ENCODE results near the gene PHLPP1. TPM values are rescaled to one million over a fixed set of nuclear protein-coding genes. Genes with fewer than 3 reads are reported as not detected.
A peak's percentile ranks its signal among the peaks of the same experiment; 100 is the strongest.

Gene PHLPP1
- total and polyA plus RNA-seq, 3 experiments from 2014 or later, result 0.93 to 14.8 (median 13.5) TPM

DNA sequence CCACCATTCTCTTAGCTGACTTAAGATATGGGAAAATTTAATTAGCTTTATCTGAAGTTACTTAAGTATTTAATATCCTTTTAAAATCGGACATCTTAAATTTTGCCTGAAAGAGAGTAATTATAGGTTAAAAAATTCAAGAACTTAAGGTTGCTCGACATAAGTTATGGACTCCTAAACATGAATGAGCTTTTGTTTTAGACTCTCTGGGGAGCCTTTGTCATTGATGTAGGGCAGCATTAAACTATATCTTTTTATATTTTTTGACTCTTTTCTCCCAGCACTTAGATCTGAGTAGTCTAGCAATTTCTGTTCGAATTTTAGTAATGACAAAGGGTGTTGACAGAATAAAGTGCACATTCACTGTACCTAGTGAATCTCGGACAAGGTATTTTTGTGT is 4.7 kb downstream of the PHLPP1 start:
- Histone ChIP-seq H3K4me3 (ENCODE audit: low read length) (no peak overlapping the region), H3K27me3 (ENCODE audit: insufficient read depth, low read length, poor library complexity, severe bottlenecking) (no peaks in the 10 kb centered on the region), H3K36me3 (ENCODE audit: insufficient read depth, low read length) (no peaks in the 10 kb centered on the region), H3K4me1 (ENCODE audit: insufficient read depth, low read length) (peaks cover 13% of the 10 kb centered on the region), H3K9me3 (ENCODE audit: low read length) (no peaks in the 10 kb centered on the region), H3K27ac (ENCODE audit: low read depth, low read length) (no peak overlapping the region)
- peaks cover 31 to 58% (median 47%) of the 10 kb centered on the region in 3 donors for H3K4me1 Mint-ChIP-seq
- peaks cover 0 to 3% (median 0%) of the 10 kb centered on the region in 3 donors for H3K36me3 Mint-ChIP-seq
- H3K9me3 Mint-ChIP-seq, result no peaks in the 10 kb centered on the region
- no peak overlapping the region for H3K4me3 Mint-ChIP-seq
- ChIA-PET POLR2A (no interaction called here), CTCF (no interaction called here)
- H3K27ac Mint-ChIP-seq, result no peak overlapping the region
- no peak for DNase-seq
- no peaks in the 10 kb centered on the region for H3K27me3 Mint-ChIP-seq

DNA sequence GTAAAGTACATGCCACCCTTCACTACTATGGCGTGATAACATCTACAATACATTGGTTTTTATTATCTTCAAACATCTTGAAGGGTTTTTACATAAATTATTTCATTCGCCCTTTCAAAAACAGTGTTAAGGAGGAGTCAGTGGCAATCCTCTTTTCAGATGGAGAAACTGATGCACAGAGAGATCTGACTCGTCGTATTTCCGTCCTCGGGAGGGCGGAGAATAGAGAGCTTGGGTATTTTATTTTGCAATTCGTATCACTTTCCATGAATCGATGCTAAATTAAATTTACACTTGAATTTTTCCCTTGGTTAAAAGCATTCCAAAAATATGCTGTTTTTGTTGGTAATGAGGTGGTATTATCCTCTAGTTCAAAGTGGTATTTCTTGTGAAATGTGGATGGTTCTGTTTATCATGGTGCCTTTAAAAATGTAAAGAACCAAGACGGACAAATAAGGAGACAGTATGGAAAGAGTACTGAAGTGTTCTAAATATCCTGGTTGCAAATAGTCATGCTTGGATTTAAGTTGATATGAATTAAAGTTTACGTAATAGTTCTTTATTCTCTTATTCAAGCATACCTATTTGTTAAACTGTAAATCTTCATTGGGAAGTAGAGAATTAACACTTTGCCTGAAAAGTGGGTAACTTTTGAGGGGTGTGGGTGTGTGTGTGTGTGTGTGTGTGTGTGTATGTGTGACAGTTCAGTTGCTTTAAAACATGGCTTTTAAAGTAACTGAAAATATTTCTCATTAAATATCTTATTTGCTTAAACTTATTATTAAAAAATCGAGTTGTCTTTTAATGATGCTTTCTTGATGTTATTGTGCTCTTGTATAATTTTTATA is 5.6 kb downstream of the PHLPP1 start:
- Mint-ChIP-seq H3K27ac (peak overlapping the region in 1 of 8 donors; percentile 41), H3K27me3 (no peaks in the 10 kb centered on the region), H3K9me3 (no peaks in the 10 kb centered on the region), H3K4me1 (peaks cover 31 to 58% (median 47%) of the 10 kb centered on the region in 3 donors), H3K36me3 (peaks cover 0 to 3% (median 0%) of the 10 kb centered on the region in 3 donors), H3K4me3 (no peak overlapping the region)
- POLR2A ChIA-PET, result no interaction called here
- no peak overlapping the region for H3K27ac ChIP-seq (ENCODE audit: low read depth, low read length)
- H3K4me1 ChIP-seq (ENCODE audit: insufficient read depth, low read length), result peaks cover 13% of the 10 kb centered on the region
- no peaks in the 10 kb centered on the region for H3K9me3 ChIP-seq (ENCODE audit: low read length)
- CTCF ChIA-PET, result no interaction called here
- no peaks in the 10 kb centered on the region for H3K36me3 ChIP-seq (ENCODE audit: insufficient read depth, low read length)
- no peak overlapping the region for H3K4me3 ChIP-seq (ENCODE audit: low read length)
- H3K27me3 ChIP-seq (ENCODE audit: insufficient read depth, low read length, poor library complexity, severe bottlenecking), result no peaks in the 10 kb centered on the region
- DNase-seq, result no peak

DNA sequence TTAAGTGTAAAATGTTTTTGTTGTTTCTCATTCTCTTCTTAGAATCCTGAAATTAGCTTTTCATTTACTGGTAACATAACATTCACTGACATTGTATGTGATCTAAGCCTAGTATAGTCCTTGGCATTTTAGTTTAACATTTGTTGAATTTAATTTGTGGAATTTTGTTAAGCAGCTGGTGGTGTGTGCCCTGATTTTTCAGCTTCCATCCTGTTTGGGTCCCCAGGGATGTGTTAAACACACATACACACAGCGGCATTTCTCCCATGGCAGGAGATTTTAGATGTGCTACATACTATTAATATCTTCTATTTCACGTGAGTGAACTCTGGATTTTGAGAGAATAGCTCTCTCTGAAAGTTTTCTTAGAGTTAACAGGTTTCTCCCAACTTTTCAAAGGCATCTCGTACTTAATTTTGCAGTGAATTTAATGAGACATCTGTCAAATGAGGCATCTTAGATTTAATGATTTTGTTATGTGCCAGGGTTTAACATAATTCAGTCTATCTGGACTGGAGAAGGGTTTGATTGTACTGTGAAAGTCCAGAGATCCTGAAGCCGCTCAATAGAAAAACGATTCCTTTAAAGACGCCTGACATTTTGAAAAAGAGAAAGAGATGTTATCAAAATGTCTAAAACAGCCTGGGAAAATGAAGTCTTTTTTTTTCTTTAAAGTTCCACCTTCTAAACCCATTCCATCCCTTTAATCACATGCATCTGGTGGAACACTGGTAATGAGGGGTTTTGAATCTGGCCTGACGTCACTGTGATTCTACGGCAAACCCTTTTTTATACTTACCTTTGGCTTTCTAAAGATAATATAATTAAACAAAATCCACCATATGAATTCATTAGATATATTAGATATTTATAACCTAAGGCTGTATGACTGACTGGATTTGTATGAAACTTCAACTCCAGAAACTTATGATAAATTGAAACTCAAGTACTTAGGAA is 6.8 kb downstream of the PHLPP1 start:
- no peak overlapping the region for H3K27ac ChIP-seq (ENCODE audit: low read depth, low read length)
- peaks cover 0 to 2% (median 0%) of the 10 kb centered on the region in 3 donors for H3K36me3 Mint-ChIP-seq
- no peaks in the 10 kb centered on the region for H3K27me3 ChIP-seq (ENCODE audit: insufficient read depth, low read length, poor library complexity, severe bottlenecking)
- DNase-seq, result no peak
- no peak overlapping the region for H3K4me3 Mint-ChIP-seq
- H3K4me1 Mint-ChIP-seq, result peaks cover 31 to 56% (median 45%) of the 10 kb centered on the region in 3 donors
- H3K9me3 Mint-ChIP-seq, result no peaks in the 10 kb centered on the region
- no peak overlapping the region for H3K27ac Mint-ChIP-seq
- POLR2A ChIA-PET, result no interaction called here
- CTCF ChIA-PET, result no interaction called here
- H3K27me3 Mint-ChIP-seq, result no peaks in the 10 kb centered on the region
- no peaks in the 10 kb centered on the region for H3K9me3 ChIP-seq (ENCODE audit: low read length)
- H3K36me3 ChIP-seq (ENCODE audit: insufficient read depth, low read length), result no peaks in the 10 kb centered on the region
- peaks cover 12% of the 10 kb centered on the region for H3K4me1 ChIP-seq (ENCODE audit: insufficient read depth, low read length)
- H3K4me3 ChIP-seq (ENCODE audit: low read length), result no peak overlapping the region

DNA sequence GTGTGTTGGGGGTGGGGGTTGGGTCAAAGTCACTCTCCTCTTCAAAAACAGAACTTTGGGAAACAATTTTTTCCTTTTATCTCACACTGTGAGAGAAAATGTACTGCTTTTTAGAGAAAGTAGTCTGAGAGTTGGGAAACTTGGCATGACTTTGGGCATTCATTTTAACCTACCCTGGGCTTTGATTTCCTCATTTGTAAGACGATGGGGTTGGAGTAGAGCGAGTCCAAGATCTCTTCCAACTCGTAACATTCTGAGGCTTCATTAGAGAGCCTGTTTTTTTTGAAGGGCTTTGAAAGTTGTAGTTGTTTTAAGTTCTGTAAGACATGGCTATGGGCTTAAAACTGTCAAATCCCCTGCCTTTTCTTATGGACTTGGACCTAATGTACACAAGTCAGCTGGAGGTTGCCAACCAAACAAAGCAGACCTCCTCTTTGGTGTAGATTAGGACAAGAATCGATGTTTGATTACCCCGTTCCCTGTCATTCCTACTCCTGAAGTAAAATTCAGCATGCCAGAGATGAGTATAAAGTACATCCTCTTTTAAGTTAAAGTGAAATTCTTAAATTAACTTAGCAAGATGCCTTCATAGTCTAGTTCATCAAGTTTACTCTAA is 8.4 kb downstream of the PHLPP1 start:
- ChIA-PET POLR2A (no interaction called here), CTCF (no interaction called here)
- no peak overlapping the region for H3K4me3 ChIP-seq (ENCODE audit: low read length)
- Mint-ChIP-seq H3K9me3 (no peaks in the 10 kb centered on the region), H3K4me1 (peaks cover 14 to 40% (median 28%) of the 10 kb centered on the region in 3 donors), H3K27ac (no peak overlapping the region), H3K27me3 (no peaks in the 10 kb centered on the region), H3K4me3 (no peak overlapping the region), H3K36me3 (no peaks in the 10 kb centered on the region)
- no peak for DNase-seq
- no peaks in the 10 kb centered on the region for H3K27me3 ChIP-seq (ENCODE audit: insufficient read depth, low read length, poor library complexity, severe bottlenecking)
- no peak overlapping the region for H3K27ac ChIP-seq (ENCODE audit: low read depth, low read length)
- no peaks in the 10 kb centered on the region for H3K9me3 ChIP-seq (ENCODE audit: low read length)
- no peaks in the 10 kb centered on the region for H3K36me3 ChIP-seq (ENCODE audit: insufficient read depth, low read length)
- H3K4me1 ChIP-seq (ENCODE audit: insufficient read depth, low read length), result no peaks in the 10 kb centered on the region

DNA sequence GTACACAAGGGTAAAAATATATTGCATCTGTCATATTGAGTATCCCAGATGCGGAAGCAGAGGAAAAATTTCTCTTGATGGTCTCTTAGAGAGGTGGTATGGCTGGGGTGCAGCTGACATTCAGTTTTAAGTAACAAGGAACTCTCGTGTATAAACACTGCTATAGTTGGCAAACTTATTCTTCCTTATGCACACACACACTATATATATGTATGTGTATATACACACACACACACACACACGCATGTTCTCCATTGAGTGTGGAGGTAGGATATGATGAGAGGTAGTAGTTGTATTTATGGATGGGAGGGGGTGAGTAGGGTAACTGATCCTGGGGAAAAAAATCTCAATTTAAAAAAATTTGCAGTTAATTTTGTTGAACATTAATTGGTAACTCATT is 10.6 kb downstream of the PHLPP1 start:
- Mint-ChIP-seq H3K27me3 (no peaks in the 10 kb centered on the region), H3K27ac (no peak overlapping the region), H3K4me3 (no peak overlapping the region), H3K4me1 (peaks cover 3 to 21% (median 10%) of the 10 kb centered on the region in 3 donors), H3K9me3 (no peaks in the 10 kb centered on the region), H3K36me3 (no peaks in the 10 kb centered on the region)
- ChIA-PET POLR2A (no interaction called here), CTCF (no interaction called here)
- Histone ChIP-seq H3K4me1 (ENCODE audit: insufficient read depth, low read length) (no peaks in the 10 kb centered on the region), H3K4me3 (ENCODE audit: low read length) (no peak overlapping the region), H3K27ac (ENCODE audit: low read depth, low read length) (no peak overlapping the region), H3K36me3 (ENCODE audit: insufficient read depth, low read length) (no peaks in the 10 kb centered on the region), H3K27me3 (ENCODE audit: insufficient read depth, low read length, poor library complexity, severe bottlenecking) (no peaks in the 10 kb centered on the region), H3K9me3 (ENCODE audit: low read length) (no peaks in the 10 kb centered on the region)
- no peak for DNase-seq

DNA sequence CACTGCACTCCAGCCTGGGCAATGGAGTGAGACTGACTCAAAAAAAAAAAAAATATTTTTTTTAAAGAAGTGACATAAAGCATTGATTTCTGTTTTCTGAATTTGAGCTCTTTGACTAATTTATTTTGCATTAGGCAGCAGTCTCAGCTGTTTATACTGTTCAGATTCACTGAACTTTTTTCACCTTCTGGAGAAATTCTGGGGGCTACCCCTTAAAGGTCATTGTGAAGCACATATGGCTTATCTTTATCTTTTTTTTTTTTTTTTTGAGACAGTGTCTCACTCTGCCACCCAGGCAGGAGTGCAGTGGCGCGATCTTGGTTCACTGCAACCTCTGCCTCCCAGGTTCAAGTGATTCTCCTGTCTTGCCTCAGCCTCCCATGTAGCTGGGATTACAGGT is 12.9 kb downstream of the PHLPP1 start:
- H3K9me3 Mint-ChIP-seq, result peaks cover 2 to 13% (median 5%) of the 10 kb centered on the region in 5 donors
- H3K4me1 Mint-ChIP-seq, result peaks cover 3 to 15% (median 5%) of the 10 kb centered on the region in 3 donors

DNA sequence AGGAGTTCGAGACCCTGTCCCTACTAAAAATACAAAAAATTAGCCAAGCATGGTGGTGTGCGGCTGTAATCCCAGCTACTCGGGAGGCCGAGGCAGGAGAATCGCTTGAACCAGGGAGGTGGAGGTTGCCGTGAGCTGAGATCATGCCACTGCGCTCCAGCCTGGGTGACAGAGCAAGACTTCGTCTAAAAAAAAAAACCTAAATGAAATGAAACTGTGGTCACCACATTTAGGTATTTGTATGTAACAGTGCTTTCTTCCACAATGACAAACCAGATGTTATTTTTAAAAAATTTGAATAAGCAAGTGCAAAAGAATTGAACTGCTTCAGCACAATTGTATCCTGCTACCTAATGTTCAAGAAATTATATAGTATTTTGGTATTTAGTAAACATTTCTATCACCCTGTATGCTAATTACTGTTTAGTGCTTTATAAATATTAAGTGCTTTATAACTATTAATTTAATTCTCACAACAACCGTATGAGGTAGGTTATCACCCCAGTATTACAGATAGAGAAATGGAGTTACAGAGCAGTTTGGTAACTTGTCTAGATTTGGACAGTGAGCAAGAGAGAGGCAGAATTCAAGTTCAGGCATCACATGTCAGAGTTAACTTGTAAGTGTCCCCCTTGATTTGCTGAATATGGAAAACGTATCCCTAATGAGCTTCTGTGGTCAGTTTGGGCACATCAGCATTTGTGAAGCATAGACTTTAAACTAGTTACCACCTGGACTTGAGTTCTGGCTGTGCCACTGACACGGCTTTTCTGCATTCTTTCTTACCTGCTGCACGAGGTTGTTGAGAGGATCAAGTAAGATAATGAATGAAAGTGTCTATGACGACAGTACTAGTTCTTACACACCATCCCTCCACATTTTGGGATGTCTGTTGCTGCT is 14.4 kb downstream of the PHLPP1 start:
- H3K27me3 Mint-ChIP-seq, result no peaks in the 10 kb centered on the region
- peaks cover under 1 to 3% (median 1%) of the 10 kb centered on the region in 3 donors for H3K4me1 Mint-ChIP-seq
- H3K9me3 ChIP-seq (ENCODE audit: low read length), result no peaks in the 10 kb centered on the region
- CTCF ChIA-PET, result no interaction called here
- no peaks in the 10 kb centered on the region for H3K4me1 ChIP-seq (ENCODE audit: insufficient read depth, low read length)
- no peak for DNase-seq
- H3K4me3 Mint-ChIP-seq, result no peak overlapping the region
- POLR2A ChIA-PET, result no interaction called here
- H3K27ac ChIP-seq (ENCODE audit: low read depth, low read length), result no peak overlapping the region
- peaks cover 2 to 13% (median 5%) of the 10 kb centered on the region in 5 donors for H3K9me3 Mint-ChIP-seq
- no peaks in the 10 kb centered on the region for H3K36me3 ChIP-seq (ENCODE audit: insufficient read depth, low read length)
- H3K27me3 ChIP-seq (ENCODE audit: insufficient read depth, low read length, poor library complexity, severe bottlenecking), result no peaks in the 10 kb centered on the region
- no peak overlapping the region for H3K4me3 ChIP-seq (ENCODE audit: low read length)
- H3K27ac Mint-ChIP-seq, result no peak overlapping the region
- H3K36me3 Mint-ChIP-seq, result peaks cover 0 to 17% (median 3%) of the 10 kb centered on the region in 3 donors

More for the DNA sequence above, 12.9 kb downstream of the PHLPP1 start:
- no peak overlapping the region for H3K4me3 ChIP-seq (ENCODE audit: low read length)
- ChIA-PET POLR2A (no interaction called here), CTCF (interaction anchor here (2.1 kb wide), 1 partner anchor 13 kb away, joined by 9 read pairs; the partner anchor contains the start of gene PHLPP1)
- Mint-ChIP-seq H3K36me3 (peaks cover 0 to 17% (median 3%) of the 10 kb centered on the region in 3 donors), H3K4me3 (no peak overlapping the region), H3K27me3 (no peaks in the 10 kb centered on the region), H3K27ac (no peak overlapping the region)
- no peaks in the 10 kb centered on the region for H3K27me3 ChIP-seq (ENCODE audit: insufficient read depth, low read length, poor library complexity, severe bottlenecking)
- no peaks in the 10 kb centered on the region for H3K4me1 ChIP-seq (ENCODE audit: insufficient read depth, low read length)
- no peaks in the 10 kb centered on the region for H3K36me3 ChIP-seq (ENCODE audit: insufficient read depth, low read length)
- DNase-seq, result no peak
- no peak overlapping the region for H3K27ac ChIP-seq (ENCODE audit: low read depth, low read length)
- H3K9me3 ChIP-seq (ENCODE audit: low read length), result no peaks in the 10 kb centered on the region
